Sigmoid colon (tissue), 7 donors: ENCODE data around the gene PLPP4. TPM values are rescaled to one million over a fixed set of nuclear protein-coding genes. Genes with fewer than 3 reads are reported as not detected.

ENCODE experiments used
- DNase-seq: peaks from one replicate; pipeline ENCODE4 v3.0.0-alpha.2; 2019
- H3K27ac ChIP-seq, 4 donors: fragments of 200-600 bp; sonication (generic); one replicate each; pipeline ENCODE4 v1.5.1; 2016 to 2019; ENCODE audit warnings: mild to moderate bottlenecking in 1 of 4
- H3K27me3 ChIP-seq, 3 donors: fragments of 200-600 bp; sonication (generic); one replicate each; pipeline ENCODE4 v1.5.1; 2019; ENCODE audit warnings: mild to moderate bottlenecking in 1 of 3
- H3K36me3 ChIP-seq, 4 donors: fragments of 200-600 bp; sonication (generic); one replicate each; pipeline ENCODE4 v1.5.1; 2016 to 2019
- H3K4me1 ChIP-seq, 4 donors: fragments of 200-600 bp; sonication (generic); one replicate each; pipeline ENCODE4 v1.5.1; 2017 to 2019
- H3K4me3 ChIP-seq, 4 donors: fragments of 200-600 bp; sonication (generic); one replicate each; pipeline ENCODE4 v1.5.1; 2017 to 2019; ENCODE audit warnings: mild to moderate bottlenecking in 2 of 4, moderate library complexity in 1 of 4
- H3K9me3 ChIP-seq, 4 donors: fragments of 200-600 bp in 3 of 4; sonication (generic) in 3 of 4; one replicate each; pipeline versions ENCODE4 v1.5.1 to v1.6.1; 2013 to 2019
- CTCF ChIP-seq, 4 experiments: fragments of 450-650 bp in 3 of 4; fragments of 200-600 bp in 1 of 4; IDR thresholded peaks; one replicate each; pipeline ENCODE4 v1.5.1; 2016 to 2019; ENCODE audit warnings: antibody characterized with exemption in 4 of 4, mild to moderate bottlenecking in 3 of 4, moderate library complexity in 2 of 4
- EP300 ChIP-seq, 4 donors: sonication (generic); formaldehyde crosslinking; IDR thresholded peaks; one replicate each; pipeline ENCODE4 v1.6.1; 2017; ENCODE audit warnings: antibody characterized with exemption in 4 of 4
- POLR2A ChIP-seq, 2 donors: fragments of 450-650 bp; IDR thresholded peaks; one replicate each; pipeline ENCODE4 v1.6.1; 2016; ENCODE audit warnings: antibody characterized with exemption in 2 of 2, mild to moderate bottlenecking in 2 of 2, moderate library complexity in 2 of 2
- POLR2AphosphoS5 ChIP-seq, 4 donors: sonication (generic); formaldehyde crosslinking; IDR thresholded peaks; one replicate each; pipeline ENCODE4 v1.6.1; 2017; ENCODE audit warnings: antibody characterized with exemption in 4 of 4
- WGBS, 2 donors: extraction: QIAGEN DNeasy Blood & Tissue Kit; methylation state at CpG; one replicate each; pipeline ENCODE4 v1.1.7; 2013; 5-methylcytosine and 5-hydroxymethylcytosine counted together
- intact Hi-C: fragments of 100-400 bp; cut with DNase I; formaldehyde crosslinking; loops from one replicate; pipeline ENCODE4 v1.15.1; 2023
- polyA plus RNA-seq, 3 donors: library from polyadenylated mRNA; stranded (reverse); fragments of 200-250 nt; gene quantifications; one replicate each; pipeline ENCODE4 v1.2.3, GENCODE V29; 2013
- total RNA-seq, 4 donors: library from RNA; depleted of rRNA; stranded (reverse); fragments of >200 nt; gene quantifications; one replicate each; pipeline ENCODE4 v1.1.0, GENCODE V29; 2016
- donor health status: healthy with polysubstance abuse.
- donor health status: Bipolar disorder and iron deficiency.
- donor health status: healthy.

The PLPP4 gene
- total and polyA plus RNA-seq, 7 donors = 0.96 to 3.2 (median 2.6) TPM; not detected in 2

GRCh38 chr10:120573355-120573754 lies 116.3 kb downstream of the PLPP4 start:
- DNase-seq = no peak
- Histone ChIP-seq H3K36me3 (no peaks in the 10 kb centered on the region), H3K27ac (no peak overlapping the region), H3K27me3 (no peaks in the 10 kb centered on the region), H3K4me3 (no peak overlapping the region), H3K4me1 (no peaks in the 10 kb centered on the region), H3K9me3 (no peaks in the 10 kb centered on the region)
- TF ChIP-seq CTCF (IDR thresholded peaks at IDR 0.05) (no peak), EP300 (IDR thresholded peaks at IDR 0.05) (no peak), POLR2A (IDR thresholded peaks at IDR 0.05) (no peak), POLR2AphosphoS5 (IDR thresholded peaks at IDR 0.05) (no peak)
- intact Hi-C loops = no loop called here
- 93 to 94% methylated on average over 2 of the region's 2 CpGs for WGBS, 2 donors

GRCh38 chr10:120574981-120575380 lies 118.0 kb downstream of the PLPP4 start:
- Histone ChIP-seq H3K4me3 (no peak overlapping the region), H3K9me3 (no peaks in the 10 kb centered on the region), H3K36me3 (no peaks in the 10 kb centered on the region), H3K27ac (no peak overlapping the region), H3K27me3 (no peaks in the 10 kb centered on the region), H3K4me1 (no peaks in the 10 kb centered on the region)
- no peak for TF ChIP-seq POLR2AphosphoS5 (IDR thresholded peaks at IDR 0.05)
- no peak for TF ChIP-seq CTCF (IDR thresholded peaks at IDR 0.05)
- no peak for TF ChIP-seq EP300 (IDR thresholded peaks at IDR 0.05)
- no peak for TF ChIP-seq POLR2A (IDR thresholded peaks at IDR 0.05)
- WGBS, 2 donors = 87 to 94% methylated on average over 13 of the region's 13 CpGs
- no peak for DNase-seq
- intact Hi-C loops = no loop called here

- intact Hi-C loops = no loop called here
- H3K27ac ChIP-seq = no peak overlapping the region
- H3K4me3 ChIP-seq = no peak overlapping the region
- no peak for TF ChIP-seq POLR2AphosphoS5 (IDR thresholded peaks at IDR 0.05)
- TF ChIP-seq CTCF (IDR thresholded peaks at IDR 0.05) = no peak
- TF ChIP-seq EP300 (IDR thresholded peaks at IDR 0.05) = no peak
- no peak for TF ChIP-seq POLR2A (IDR thresholded peaks at IDR 0.05)
- H3K36me3 ChIP-seq = no peaks in the 10 kb centered on the region
- no peaks in the 10 kb centered on the region for H3K4me1 ChIP-seq
- WGBS, 2 donors = 80 to 86% methylated on average over 3 of the region's 3 CpGs
- H3K9me3 ChIP-seq = no peaks in the 10 kb centered on the region
- DNase-seq = no peak
- no peaks in the 10 kb centered on the region for H3K27me3 ChIP-seq
Measured at GRCh38 chr10:120575411-120575810, 118.4 kb downstream of the PLPP4 start.

- no peak for DNase-seq
- no peaks in the 10 kb centered on the region for H3K27me3 ChIP-seq
- no peaks in the 10 kb centered on the region for H3K36me3 ChIP-seq
- H3K9me3 ChIP-seq = no peaks in the 10 kb centered on the region
- TF ChIP-seq POLR2AphosphoS5 (IDR thresholded peaks at IDR 0.05) = no peak
- TF ChIP-seq EP300 (IDR thresholded peaks at IDR 0.05) = no peak
- no peak for TF ChIP-seq POLR2A (IDR thresholded peaks at IDR 0.05)
- TF ChIP-seq CTCF (IDR thresholded peaks at IDR 0.05) = no peak
- 63 to 83% methylated on average over 2 of the region's 2 CpGs for WGBS, 2 donors
- H3K4me1 ChIP-seq = no peaks in the 10 kb centered on the region
- H3K27ac ChIP-seq = no peak overlapping the region
- no peak overlapping the region for H3K4me3 ChIP-seq
- intact Hi-C loops = no loop called here
Measured at GRCh38 chr10:120578134-120578533, 121.1 kb downstream of the PLPP4 start.

- Histone ChIP-seq H3K36me3 (no peaks in the 10 kb centered on the region), H3K9me3 (no peaks in the 10 kb centered on the region), H3K4me1 (no peaks in the 10 kb centered on the region), H3K4me3 (no peak overlapping the region), H3K27me3 (no peaks in the 10 kb centered on the region), H3K27ac (no peak overlapping the region)
- no peak for DNase-seq
- TF ChIP-seq POLR2AphosphoS5 (IDR thresholded peaks at IDR 0.05) = no peak
- no peak for TF ChIP-seq POLR2A (IDR thresholded peaks at IDR 0.05)
- no peak for TF ChIP-seq CTCF (IDR thresholded peaks at IDR 0.05)
- no peak for TF ChIP-seq EP300 (IDR thresholded peaks at IDR 0.05)
- 73 to 78% methylated on average over 4 of the region's 4 CpGs for WGBS, 2 donors
- intact Hi-C loops = no loop called here
Measured at GRCh38 chr10:120578890-120579289, 121.9 kb downstream of the PLPP4 start.
